Endothelial cell (in vitro differentiated cells): ENCODE results near the gene ANTXR1. TPM values are rescaled to one million over a fixed set of nuclear protein-coding genes. Genes with fewer than 3 reads are reported as not detected.

Experiments
- DNase-seq: peaks from one replicate; pipeline ENCODE4 v3.0.0; 2021; ENCODE audit warnings: low spot score
- H3K27ac Mint-ChIP-seq: one replicate; pipeline ENCODE4 v1.8.0; 2021; ENCODE audit warnings: mixed read lengths, inconsistent platforms; ENCODE audit not compliant: unreplicated experiment
- H3K27me3 Mint-ChIP-seq: one replicate; pipeline ENCODE4 v1.8.0; 2021; ENCODE audit warnings: mild to moderate bottlenecking, moderate library complexity, mixed read lengths, inconsistent platforms; ENCODE audit not compliant: unreplicated experiment
- H3K36me3 Mint-ChIP-seq: one replicate; pipeline ENCODE4 v1.8.0; 2021; ENCODE audit warnings: mild to moderate bottlenecking, low read depth, mixed read lengths, inconsistent platforms; ENCODE audit not compliant: unreplicated experiment
- H3K4me1 Mint-ChIP-seq: one replicate; pipeline ENCODE4 v1.8.0; 2021; ENCODE audit warnings: mild to moderate bottlenecking, mixed read lengths, inconsistent platforms; ENCODE audit not compliant: unreplicated experiment
- H3K4me3 Mint-ChIP-seq: one replicate; pipeline ENCODE4 v1.8.0; 2021; ENCODE audit warnings: mild to moderate bottlenecking, mixed read lengths, inconsistent platforms; ENCODE audit not compliant: unreplicated experiment
- H3K9me3 Mint-ChIP-seq: one replicate; pipeline ENCODE4 v1.8.0; 2021; ENCODE audit warnings: mixed read lengths, inconsistent platforms; ENCODE audit not compliant: unreplicated experiment
- total RNA-seq: library from RNA; stranded (reverse); fragmentation: NEBNext Ultra II Directional; extraction: Animal tissue kit (Norgen Biotek cat#: 25700); gene quantifications from one replicate; pipeline ENCODE4 v1.2.1, GENCODE V29; 2021; ENCODE audit not compliant: unreplicated experiment
- TF ChIP-seq, protein P1 (sequence below): fragments of 200-600 bp; sonication (generic); IDR thresholded peaks from one replicate; pipeline ENCODE4 v1.5.0; 2021; ENCODE audit warnings: antibody characterized with exemption; ENCODE audit not compliant: unreplicated experiment

ANTXR1 gene
- total RNA-seq, 1 donor from 2014 or later: 7.5 TPM

GRCh38 chr2:69168950-69169654 is 156.1 kb downstream of the ANTXR1 start:
- H3K9me3 Mint-ChIP-seq: no peaks in the 10 kb centered on the region
- H3K4me3 Mint-ChIP-seq: no peak overlapping the region
- no peak overlapping the region for H3K27ac Mint-ChIP-seq
- TF ChIP-seq, protein P1, sequence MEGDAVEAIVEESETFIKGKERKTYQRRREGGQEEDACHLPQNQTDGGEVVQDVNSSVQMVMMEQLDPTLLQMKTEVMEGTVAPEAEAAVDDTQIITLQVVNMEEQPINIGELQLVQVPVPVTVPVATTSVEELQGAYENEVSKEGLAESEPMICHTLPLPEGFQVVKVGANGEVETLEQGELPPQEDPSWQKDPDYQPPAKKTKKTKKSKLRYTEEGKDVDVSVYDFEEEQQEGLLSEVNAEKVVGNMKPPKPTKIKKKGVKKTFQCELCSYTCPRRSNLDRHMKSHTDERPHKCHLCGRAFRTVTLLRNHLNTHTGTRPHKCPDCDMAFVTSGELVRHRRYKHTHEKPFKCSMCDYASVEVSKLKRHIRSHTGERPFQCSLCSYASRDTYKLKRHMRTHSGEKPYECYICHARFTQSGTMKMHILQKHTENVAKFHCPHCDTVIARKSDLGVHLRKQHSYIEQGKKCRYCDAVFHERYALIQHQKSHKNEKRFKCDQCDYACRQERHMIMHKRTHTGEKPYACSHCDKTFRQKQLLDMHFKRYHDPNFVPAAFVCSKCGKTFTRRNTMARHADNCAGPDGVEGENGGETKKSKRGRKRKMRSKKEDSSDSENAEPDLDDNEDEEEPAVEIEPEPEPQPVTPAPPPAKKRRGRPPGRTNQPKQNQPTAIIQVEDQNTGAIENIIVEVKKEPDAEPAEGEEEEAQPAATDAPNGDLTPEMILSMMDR: no peak
- peaks cover 18% of the 10 kb centered on the region for H3K4me1 Mint-ChIP-seq
- DNase-seq: no peak
- peaks cover 3% of the 10 kb centered on the region for H3K36me3 Mint-ChIP-seq
- H3K27me3 Mint-ChIP-seq: peaks cover 3% of the 10 kb centered on the region

DNA sequence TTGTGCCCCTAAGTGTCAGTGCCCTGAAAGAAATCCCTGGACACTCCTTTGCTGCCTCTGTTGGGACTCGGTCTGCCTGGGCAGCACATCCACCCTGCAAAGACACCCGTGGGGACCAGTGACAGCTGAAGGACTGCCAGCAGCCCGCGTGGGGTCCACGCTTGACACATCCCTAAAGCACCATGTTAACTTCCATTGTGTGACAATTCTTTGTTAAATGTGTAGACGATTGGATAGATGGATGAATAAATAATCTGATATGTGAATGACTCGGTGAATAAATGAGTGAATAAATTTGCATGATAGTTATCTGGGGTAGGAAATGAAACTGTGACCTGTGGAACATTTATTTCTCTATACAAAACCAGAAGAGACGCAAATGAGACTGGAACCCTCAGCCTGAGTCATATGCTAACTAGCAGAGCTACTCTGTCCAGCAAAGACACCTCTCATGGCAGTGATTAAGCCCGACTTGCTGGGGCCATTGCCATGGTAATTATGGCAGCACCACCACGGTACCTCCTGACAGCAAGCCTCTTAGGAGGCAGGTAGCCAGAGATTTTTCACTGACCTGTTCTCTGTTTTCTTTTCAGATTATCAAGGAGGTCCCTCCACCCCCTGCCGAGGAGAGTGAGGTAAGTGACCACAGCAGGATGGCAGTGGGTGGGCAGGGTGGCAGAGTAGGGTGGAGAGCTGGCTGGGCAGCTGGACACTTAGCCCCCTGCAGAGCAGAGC is 156.8 kb downstream of the ANTXR1 start:
- Mint-ChIP-seq H3K4me3 (no peak overlapping the region), H3K36me3 (peaks cover 3% of the 10 kb centered on the region), H3K27ac (no peak overlapping the region), H3K9me3 (no peaks in the 10 kb centered on the region), H3K4me1 (peaks cover 12% of the 10 kb centered on the region), H3K27me3 (peaks cover 3% of the 10 kb centered on the region)
- TF ChIP-seq, protein P1: no peak
- DNase-seq: no peak

DNA sequence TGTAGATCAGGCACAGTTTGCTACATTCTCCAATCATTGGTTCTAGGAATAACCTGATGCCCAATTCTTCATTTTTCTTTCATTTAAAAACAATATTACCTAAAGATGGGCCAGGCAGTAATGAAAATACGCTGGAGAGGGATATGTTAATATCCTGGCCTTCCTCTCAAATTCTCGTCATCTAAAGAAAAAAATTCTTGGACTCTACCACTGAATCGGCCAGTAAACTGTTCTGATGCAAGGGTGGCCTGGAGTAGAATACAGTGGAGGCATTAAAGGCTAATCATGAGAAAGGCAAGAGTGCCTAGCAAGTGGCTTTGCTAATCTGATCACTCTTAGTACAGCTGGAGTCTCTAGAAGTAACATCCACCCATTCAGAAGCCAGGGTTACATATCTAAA is 157.7 kb downstream of the ANTXR1 start:
- Mint-ChIP-seq H3K27me3 (peaks cover 3% of the 10 kb centered on the region), H3K36me3 (peaks cover 3% of the 10 kb centered on the region)
- TF ChIP-seq, protein P1: no peak

GRCh38 chr2:69171116-69171896 is 158.3 kb downstream of the ANTXR1 start:
- Mint-ChIP-seq H3K27me3 (peaks cover 3% of the 10 kb centered on the region), H3K36me3 (peaks cover 3% of the 10 kb centered on the region), H3K27ac (no peak overlapping the region), H3K4me3 (no peak overlapping the region), H3K9me3 (no peaks in the 10 kb centered on the region), H3K4me1 (peaks cover 6% of the 10 kb centered on the region)
- TF ChIP-seq, protein P1: no peak
- DNase-seq: no peak

More for the DNA sequence above, 157.7 kb downstream of the ANTXR1 start:
- DNase-seq: no peak
- H3K27ac Mint-ChIP-seq: no peak overlapping the region
- peaks cover 6% of the 10 kb centered on the region for H3K4me1 Mint-ChIP-seq
- H3K4me3 Mint-ChIP-seq: no peak overlapping the region
- H3K9me3 Mint-ChIP-seq: no peaks in the 10 kb centered on the region
